GM21390 (cell line): ENCODE data around the gene CADM1.

ENCODE experiments used
- ATAC-seq: cut with Tn5 transposase; IDR thresholded peaks from one replicate; pipeline ENCODE4 v1.9.1; 2021; ENCODE audit not compliant: unreplicated experiment

Gene CADM1

GRCh38 chr11:115161876-115162275 lies 342.3 kb downstream of the CADM1 start:
- ATAC-seq, result no peak

- ATAC-seq, result no peak
Measured at GRCh38 chr11:115159207-115159606, 345.0 kb downstream of the CADM1 start.

GRCh38 chr11:115158053-115158452 lies 346.2 kb downstream of the CADM1 start:
- ATAC-seq, result no peak

GRCh38 chr11:115157247-115157646 lies 347.0 kb downstream of the CADM1 start:
- no peak for ATAC-seq

GRCh38 chr11:115155978-115156377 lies 348.2 kb downstream of the CADM1 start:
- no peak for ATAC-seq

GRCh38 chr11:115155320-115155719 lies 348.9 kb downstream of the CADM1 start:
- ATAC-seq, result no peak

- ATAC-seq, result no peak
Measured at GRCh38 chr11:115154355-115154736, 349.9 kb downstream of the CADM1 start.

- ATAC-seq, result no peak
Measured at GRCh38 chr11:115153731-115154354, 350.4 kb downstream of the CADM1 start.

GRCh38 chr11:115153135-115153534 lies 351.1 kb downstream of the CADM1 start:
- ATAC-seq, result no peak

GRCh38 chr11:115151010-115151409 lies 353.2 kb downstream of the CADM1 start:
- no peak for ATAC-seq

- no peak for ATAC-seq
Measured at GRCh38 chr11:115148691-115149090, 355.5 kb downstream of the CADM1 start.

GRCh38 chr11:115148101-115148500 lies 356.1 kb downstream of the CADM1 start:
- no peak for ATAC-seq

GRCh38 chr11:115147243-115147807 lies 356.9 kb downstream of the CADM1 start:
- no peak for ATAC-seq

GRCh38 chr11:115146425-115146824 lies 357.8 kb downstream of the CADM1 start:
- ATAC-seq, result no peak

GRCh38 chr11:115145324-115145723 lies 358.9 kb downstream of the CADM1 start:
- no peak for ATAC-seq

GRCh38 chr11:115144914-115145313 lies 359.3 kb downstream of the CADM1 start:
- no peak for ATAC-seq

- ATAC-seq, result no peak
Measured at GRCh38 chr11:115144014-115144413, 360.2 kb downstream of the CADM1 start.

GRCh38 chr11:115141231-115142114 lies 362.7 kb downstream of the CADM1 start:
- no peak for ATAC-seq

- ATAC-seq, result no peak
Measured at GRCh38 chr11:115135936-115136335, 368.3 kb downstream of the CADM1 start.

GRCh38 chr11:115134926-115135325 lies 369.3 kb downstream of the CADM1 start:
- no peak for ATAC-seq

- ATAC-seq, result no peak
Measured at GRCh38 chr11:115133475-115134209, 370.6 kb downstream of the CADM1 start.
